Measurements from ENCODE around the gene LPP.

- TF ChIP-seq POLR2AphosphoS5 (IDR thresholded peaks at IDR 0.05; ENCODE audit: low read depth, low read length), result no peak
- TF ChIP-seq POLR2A (IDR thresholded peaks at IDR 0.05; ENCODE audit: low read depth, low read length), result no peak
- TF ChIP-seq PAX5 (IDR thresholded peaks at IDR 0.05; ENCODE audit: insufficient read depth, low read length, severe bottlenecking), result no peak
Observed at GRCh38 chr3:188299708-188300107, 145.8 kb downstream of the LPP start.

Measured in GM12891 (cell line).